HCT116 (cell line): Measurements from ENCODE around the gene RAB33B. TPM values are rescaled to one million over a fixed set of nuclear protein-coding genes. Genes with fewer than 3 reads are reported as not detected.

Source experiments
- ATAC-seq: fragments of 200-7000 bp; cut with Tn5 transposase; 2 replicates; pipeline ENCODE4 v1.9.1; 2020; ENCODE audit warnings: mild to moderate bottlenecking, moderate library complexity
- BruUV-seq: library from RNA; stranded (reverse); fragments of 400-500 nt; replicated peaks from 2 replicates; lab custom pipeline; 2021; lab: Mats Ljungman, UMichigan
- CTCF ChIA-PET: fragments of 300-600 bp; sonication (Branson Sonifier 250); formaldehyde crosslinking; loops from one replicate; lab custom pipeline; 2021; ENCODE audit warnings: antibody characterized with exemption; lab: Charles Lee
- POLR2A ChIA-PET: fragments of 300-600, 350-600 bp; sonication (Branson Sonifier 250); formaldehyde crosslinking; loops from one replicate; lab custom pipeline; 2021; ENCODE audit warnings: antibody characterized with exemption; lab: Charles Lee
- RAD21 ChIA-PET, 2 experiments: fragments of 300-600 bp; sonication (Branson Sonifier 250); formaldehyde crosslinking; loops; one replicate each; lab custom pipeline; 2023; ENCODE audit warnings: low total read pairs in 2 of 2; ENCODE audit not compliant: uncharacterized antibody in 2 of 2, unreplicated experiment in 2 of 2, low non-redundant PET in 1 of 2; lab: Charles Lee
- DNase-seq: peaks from one replicate; pipeline ENCODE4 v3.0.0-alpha.2; 2010; ENCODE audit warnings: low read depth, low spot score
- H2AFZ ChIP-seq: fragments of 200-600 bp; shearing (Covaris generic), sonication (generic); 2 replicates; pipeline ENCODE4 v1.6.1; 2017; ENCODE audit warnings: low read depth, mixed run types, mixed read lengths, antibody characterized with exemption, low read length; ENCODE audit not compliant: poor library complexity, severe bottlenecking
- H3K27ac ChIP-seq: 2 replicates; pipeline ENCODE4 v1.5.1; 2012; ENCODE audit warnings: low read depth, low read length
- H3K27me3 ChIP-seq: fragments of 200-600 bp; sonication (generic); 2 replicates; pipeline ENCODE4 v1.6.1; 2016; ENCODE audit warnings: mixed run types, low read length, mixed read lengths; ENCODE audit not compliant: insufficient read depth
- H3K36me3 ChIP-seq, 2 experiments: fragments of 200-500 bp in 1 of 2; fragments of 200-600 bp in 1 of 2; sonication (Bioruptor generic) in 1 of 2; sonication (generic) in 1 of 2; 2 replicates each; pipeline versions ENCODE4 v1.5.1 to v1.6.1; 2014 to 2016; ENCODE audit warnings: low read length in 2 of 2, inconsistent platforms in 1 of 2, mixed read lengths in 1 of 2, mixed run types in 1 of 2; ENCODE audit not compliant: insufficient read depth in 2 of 2, control insufficient read depth in 1 of 2
- H3K4me1 ChIP-seq, 2 experiments: fragments of 200-600 bp in 1 of 2; sonication (generic) in 1 of 2; 2 replicates each; pipeline versions ENCODE4 v1.5.1 to v1.6.1; 2012 to 2017; ENCODE audit warnings: low read length in 2 of 2, inconsistent platforms in 1 of 2, mild to moderate bottlenecking in 1 of 2, mixed read lengths in 1 of 2, mixed run types in 1 of 2, moderate library complexity in 1 of 2; ENCODE audit not compliant: insufficient read depth in 2 of 2, control insufficient read depth in 1 of 2
- H3K4me2 ChIP-seq: fragments of 200-600 bp; sonication (generic); 2 replicates; pipeline ENCODE4 v1.6.1; 2017; ENCODE audit warnings: mixed run types, low read length, mixed read lengths
- H3K4me3 ChIP-seq, 2 experiments: fragments of 200-600 bp in 1 of 2; sonication (generic) in 1 of 2; replicated peaks in 1 of 2; 2 replicates each; pipeline ENCODE4 v1.5.1; 2011 to 2016; ENCODE audit warnings: low read length in 2 of 2, control low read depth in 1 of 2, low read depth in 1 of 2, mild to moderate bottlenecking in 1 of 2, mixed read lengths in 1 of 2, mixed run types in 1 of 2
- H3K79me2 ChIP-seq: fragments of 200-600 bp; sonication (generic); 2 replicates; pipeline ENCODE4 v1.6.1; 2017; ENCODE audit warnings: mild to moderate bottlenecking, mixed run types, low read length, moderate library complexity, mixed read lengths; ENCODE audit not compliant: insufficient read depth
- H3K9ac ChIP-seq: fragments of 200-600 bp; sonication (generic); 2 replicates; pipeline ENCODE4 v1.6.1; 2016; ENCODE audit warnings: low read length, mixed read lengths
- H3K9me2 ChIP-seq: fragments of 200-600 bp; sonication (generic), shearing (Covaris generic); 2 replicates; pipeline ENCODE4 v1.6.1; 2017; ENCODE audit warnings: mixed run types, mild to moderate bottlenecking, moderate library complexity; ENCODE audit not compliant: insufficient read depth
- H3K9me3 ChIP-seq, 2 experiments: fragments of 200-500 bp in 1 of 2; fragments of 200-600 bp in 1 of 2; sonication (Bioruptor generic) in 1 of 2; sonication (generic) in 1 of 2; 2 replicates each; pipeline ENCODE4 v1.6.1; 2014 to 2017; ENCODE audit warnings: low read length in 2 of 2, mixed read lengths in 2 of 2, inconsistent platforms in 1 of 2, low read depth in 1 of 2, mild to moderate bottlenecking in 1 of 2, mixed run types in 1 of 2, moderate library complexity in 1 of 2; ENCODE audit not compliant: control insufficient read depth in 1 of 2, insufficient read depth in 1 of 2
- H4K20me1 ChIP-seq: fragments of 200-600 bp; sonication (generic), shearing (Covaris generic); 2 replicates; pipeline ENCODE4 v1.6.1; 2017; ENCODE audit warnings: mixed run types, mild to moderate bottlenecking, moderate library complexity; ENCODE audit not compliant: insufficient read depth
- ATF3 ChIP-seq: IDR thresholded peaks from 2 replicates; pipeline ENCODE4 v1.6.1; 2012
- CBX3 ChIP-seq: IDR thresholded peaks from 2 replicates; pipeline ENCODE4 v1.6.1; 2012; ENCODE audit warnings: low read depth
- EGR1 ChIP-seq: IDR thresholded peaks from 2 replicates; pipeline ENCODE4 v1.6.1; 2012; ENCODE audit warnings: low read depth
- ELF1 ChIP-seq: IDR thresholded peaks from 2 replicates; pipeline ENCODE4 v1.6.1; 2012; ENCODE audit warnings: low read depth, borderline replicate concordance
- EZH2 ChIP-seq: fragments of 200-600 bp; sonication (generic); IDR thresholded peaks from 2 replicates; pipeline ENCODE4 v1.6.1; 2017; ENCODE audit warnings: antibody characterized with exemption, mixed run types
- EZH2phosphoT487 ChIP-seq: fragments of 200-600 bp; IDR thresholded peaks from 2 replicates; pipeline ENCODE4 v1.6.1; 2018; ENCODE audit warnings: antibody characterized with exemption, borderline replicate concordance
- FOSL1 ChIP-seq: IDR thresholded peaks from 2 replicates; pipeline ENCODE4 v1.6.1; 2012; ENCODE audit warnings: low read depth
- JUND ChIP-seq: IDR thresholded peaks from 2 replicates; pipeline ENCODE4 v1.6.1; 2012
- MAX ChIP-seq: IDR thresholded peaks from 2 replicates; pipeline ENCODE4 v1.6.1; 2012
- POLR2AphosphoS5 ChIP-seq: IDR thresholded peaks from 2 replicates; pipeline ENCODE4 v1.6.1; 2011; ENCODE audit warnings: mild to moderate bottlenecking, low read depth, low read length, moderate library complexity
- RAD21 ChIP-seq: IDR thresholded peaks from 2 replicates; pipeline ENCODE4 v1.6.1; 2012; ENCODE audit warnings: low read depth, mild to moderate bottlenecking
- SIN3A ChIP-seq: IDR thresholded peaks from 2 replicates; pipeline ENCODE4 v1.6.1; 2012; ENCODE audit warnings: low read depth
- TCF7L2 ChIP-seq: IDR thresholded peaks from 2 replicates; pipeline ENCODE4 v1.7.0; 2011; ENCODE audit warnings: borderline replicate concordance, inconsistent platforms; ENCODE audit not compliant: insufficient read depth, insufficient read length; ENCODE audit errors: extremely low read depth
- ZNF274 ChIP-seq: fragments of 200-500 bp; sonication (Bioruptor generic); IDR thresholded peaks from 2 replicates; pipeline ENCODE4 v1.6.1; 2014; ENCODE audit warnings: mild to moderate bottlenecking, low read depth, low read length, inconsistent platforms
- intact Hi-C: fragments of 100-400 bp; cut with micrococcal nuclease; formaldehyde crosslinking; loops from 2 replicates; pipeline ENCODE4 v1.10.0; 2022
- total RNA-seq: library from RNA; stranded (reverse); gene quantifications from one replicate; pipeline ENCODE4 v1.2.1, GENCODE V29; 2021; ENCODE audit not compliant: unreplicated experiment
- TF ChIP-seq, protein P1 (sequence below): IDR thresholded peaks from 2 replicates; pipeline ENCODE4 v1.6.1; 2011; ENCODE audit warnings: mild to moderate bottlenecking, low read length, moderate library complexity; ENCODE audit not compliant: insufficient replicate concordance; ENCODE audit errors: extremely low read depth

Gene RAB33B
- total RNA-seq, 1 experiment from 2014 or later: 5.4 TPM

DNA sequence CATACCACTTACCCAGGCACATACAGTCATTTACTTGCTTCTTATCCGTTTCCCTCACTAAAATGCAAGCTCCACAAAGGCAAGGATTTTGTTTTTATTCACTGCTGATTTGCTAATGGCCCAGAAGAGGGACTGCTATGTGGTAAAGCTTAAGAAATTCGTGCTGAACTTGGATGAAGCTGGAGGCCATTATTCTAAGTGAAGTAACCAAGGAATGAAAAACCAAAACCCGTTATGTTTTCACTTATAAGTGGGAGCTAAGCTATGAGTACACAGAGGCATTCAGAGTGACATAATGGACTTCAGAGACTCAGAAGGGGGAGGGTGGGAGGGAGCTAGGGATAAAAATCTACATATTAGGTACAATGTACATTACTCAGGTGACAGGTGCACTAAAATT lies 47.2 kb downstream of the RAB33B start:
- intact Hi-C loops: no loop called here

DNA sequence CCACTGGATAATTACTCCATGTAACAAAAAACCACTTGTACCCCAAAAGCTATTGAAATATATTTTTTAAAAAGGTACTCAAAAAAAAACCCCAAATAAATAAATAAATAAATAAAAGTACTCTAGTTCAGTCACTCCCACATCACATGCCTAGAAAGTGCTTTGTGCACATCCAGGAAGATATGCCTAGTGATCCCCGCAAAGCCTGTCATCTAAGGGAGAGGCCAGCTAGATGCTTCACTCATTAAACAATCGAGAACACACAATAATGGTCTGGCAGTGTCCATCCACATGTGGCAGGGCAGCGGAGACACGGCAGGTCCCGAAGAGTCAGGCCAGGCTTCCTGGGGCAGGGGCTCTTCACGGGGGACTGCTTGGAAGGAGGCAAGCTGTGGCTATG lies 47.6 kb downstream of the RAB33B start:
- intact Hi-C loops: no loop called here
- no peak overlapping the region for H2AFZ ChIP-seq
- no peaks in the 10 kb centered on the region for H3K27me3 ChIP-seq
- DNase-seq (no peak), ATAC-seq (no peak)
- H4K20me1 ChIP-seq: no peaks in the 10 kb centered on the region
- ChIA-PET RAD21 (interaction anchor here in 1 of 2 experiments (0.6 kb wide), 1 partner anchor 11 kb away, joined by 3 read pairs; no protein-coding TSS in a partner anchor), POLR2A (no interaction called here), CTCF (interaction anchor here (1.2 kb wide), 1 partner anchor 471 kb away, joined by 5 read pairs; no protein-coding TSS in a partner anchor)
- no peaks in the 10 kb centered on the region for H3K9me2 ChIP-seq
- H3K79me2 ChIP-seq: no peaks in the 10 kb centered on the region
- no peaks in the 10 kb centered on the region for H3K36me3 ChIP-seq
- no peaks in the 10 kb centered on the region for H3K4me1 ChIP-seq
- no peaks in the 10 kb centered on the region for H3K9me3 ChIP-seq
- no peak overlapping the region for H3K4me3 ChIP-seq
- no peak overlapping the region for H3K4me2 ChIP-seq
- H3K27ac ChIP-seq: no peak overlapping the region
- no peak overlapping the region for H3K9ac ChIP-seq
- BruUV-seq: no TSS peak
- TF ChIP-seq MAX (no peak), EGR1 (no peak), POLR2AphosphoS5 (no peak), EZH2 (no peak), CBX3 (no peak), FOSL1 (no peak), ATF3 (no peak), EZH2phosphoT487 (no peak), RAD21 (no peak), JUND (no peak)
- TF ChIP-seq, protein P1, sequence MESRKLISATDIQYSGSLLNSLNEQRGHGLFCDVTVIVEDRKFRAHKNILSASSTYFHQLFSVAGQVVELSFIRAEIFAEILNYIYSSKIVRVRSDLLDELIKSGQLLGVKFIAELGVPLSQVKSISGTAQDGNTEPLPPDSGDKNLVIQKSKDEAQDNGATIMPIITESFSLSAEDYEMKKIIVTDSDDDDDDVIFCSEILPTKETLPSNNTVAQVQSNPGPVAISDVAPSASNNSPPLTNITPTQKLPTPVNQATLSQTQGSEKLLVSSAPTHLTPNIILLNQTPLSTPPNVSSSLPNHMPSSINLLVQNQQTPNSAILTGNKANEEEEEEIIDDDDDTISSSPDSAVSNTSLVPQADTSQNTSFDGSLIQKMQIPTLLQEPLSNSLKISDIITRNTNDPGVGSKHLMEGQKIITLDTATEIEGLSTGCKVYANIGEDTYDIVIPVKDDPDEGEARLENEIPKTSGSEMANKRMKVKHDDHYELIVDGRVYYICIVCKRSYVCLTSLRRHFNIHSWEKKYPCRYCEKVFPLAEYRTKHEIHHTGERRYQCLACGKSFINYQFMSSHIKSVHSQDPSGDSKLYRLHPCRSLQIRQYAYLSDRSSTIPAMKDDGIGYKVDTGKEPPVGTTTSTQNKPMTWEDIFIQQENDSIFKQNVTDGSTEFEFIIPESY: no peak

More for the DNA sequence above, 47.2 kb downstream of the RAB33B start:
- CTCF ChIA-PET: interaction anchor here (1.2 kb wide), 1 partner anchor 471 kb away, joined by 5 read pairs; no protein-coding TSS in a partner anchor
- RAD21 ChIA-PET: no interaction called here
- no peaks in the 10 kb centered on the region for H3K4me1 ChIP-seq
- no peaks in the 10 kb centered on the region for H3K9me3 ChIP-seq
- H3K79me2 ChIP-seq: no peaks in the 10 kb centered on the region
- DNase-seq: no peak
- no peak for ATAC-seq
- no peak overlapping the region for H3K9ac ChIP-seq
- no peaks in the 10 kb centered on the region for H3K36me3 ChIP-seq
- no peak overlapping the region for H3K27ac ChIP-seq
- no peaks in the 10 kb centered on the region for H3K27me3 ChIP-seq
- BruUV-seq: no TSS peak
- H3K4me3 ChIP-seq: no peak overlapping the region
- POLR2A ChIA-PET: no interaction called here
- TF ChIP-seq ZNF274 (no peak), EZH2 (no peak), TCF7L2 (no peak), MAX (no peak), RAD21 (no peak), ELF1 (no peak), SIN3A (no peak)
- TF ChIP-seq, protein P1: no peak
- H3K9me2 ChIP-seq: no peaks in the 10 kb centered on the region
- H4K20me1 ChIP-seq: no peaks in the 10 kb centered on the region
- H2AFZ ChIP-seq: no peak overlapping the region
- no peak overlapping the region for H3K4me2 ChIP-seq
